OCI-LY7 (cell line): ENCODE data around the gene EIF4A2. TPM values are rescaled to one million over a fixed set of nuclear protein-coding genes. Genes with fewer than 3 reads are reported as not detected.
A peak's percentile ranks its signal among the peaks of the same experiment; 100 is the strongest.
"Not testable (repeated sequence)": the region's sequence is repeated elsewhere in the genome, so short reads cannot be mapped to it uniquely, and the experiment has no call there.

Experiments
- BruUV-seq: library from RNA; stranded (reverse); fragments of 400-500 nt; replicated peaks from 2 replicates; lab custom pipeline; 2021; lab: Mats Ljungman, UMichigan
- CTCF ChIA-PET: fragments of 300-600 bp; sonication (Branson Sonifier 250); formaldehyde crosslinking; loops from one replicate; lab custom pipeline; 2022; ENCODE audit warnings: antibody characterized with exemption; ENCODE audit not compliant: unreplicated experiment; lab: Charles Lee
- POLR2A ChIA-PET: fragments of 300-600 bp; sonication (Branson Sonifier 250); formaldehyde crosslinking; loops from one replicate; lab custom pipeline; 2022; ENCODE audit warnings: antibody characterized with exemption; lab: Charles Lee
- DNase-seq: peaks from one replicate; pipeline ENCODE4 v3.0.0-alpha.2; 2015; ENCODE audit warnings: low spot score
- H2AFZ ChIP-seq: fragments of 200-600 bp; sonication (generic), shearing (Covaris generic); 2 replicates; pipeline ENCODE4 v1.6.1; 2014; ENCODE audit warnings: mild to moderate bottlenecking, antibody characterized with exemption, low read length, moderate library complexity
- H3K27ac ChIP-seq: fragments of 200-600 bp; sonication (generic); 2 replicates; pipeline ENCODE4 v1.5.1; 2014; ENCODE audit warnings: mixed run types, low read depth, mild to moderate bottlenecking, moderate library complexity, low read length, inconsistent platforms; ENCODE audit not compliant: poor library complexity, severe bottlenecking
- H3K36me3 ChIP-seq: fragments of 200-600 bp; sonication (generic); 2 replicates; pipeline ENCODE4 v1.6.1; 2014; ENCODE audit warnings: mild to moderate bottlenecking, antibody characterized with exemption, low read length, moderate library complexity, mixed read lengths; ENCODE audit not compliant: insufficient read depth
- H3K4me1 ChIP-seq: fragments of 200-600 bp; sonication (generic); 2 replicates; pipeline ENCODE4 v1.5.1; 2014; ENCODE audit warnings: mild to moderate bottlenecking, low read length; ENCODE audit not compliant: insufficient read depth, poor library complexity, severe bottlenecking
- H3K4me2 ChIP-seq: fragments of 200-600 bp; sonication (generic); 2 replicates; pipeline ENCODE4 v1.6.1; 2014; ENCODE audit warnings: mild to moderate bottlenecking, low read length
- H3K4me3 ChIP-seq: fragments of 200-600 bp; sonication (generic); 2 replicates; pipeline ENCODE4 v1.5.1; 2014; ENCODE audit warnings: mild to moderate bottlenecking, low read depth, low read length; ENCODE audit not compliant: poor library complexity, severe bottlenecking
- H3K79me2 ChIP-seq: fragments of 200-600 bp; sonication (generic); 2 replicates; pipeline ENCODE4 v1.6.1; 2016; ENCODE audit warnings: low read depth, mild to moderate bottlenecking, low read length, moderate library complexity, mixed read lengths; ENCODE audit not compliant: insufficient read depth
- H3K9me2 ChIP-seq: fragments of 200-600 bp; sonication (generic); 2 replicates; pipeline ENCODE4 v1.6.1; 2016; ENCODE audit warnings: mild to moderate bottlenecking, low read length, mixed read lengths; ENCODE audit not compliant: insufficient read depth
- H3K9me3 ChIP-seq: fragments of 200-600 bp; sonication (generic); 2 replicates; pipeline ENCODE4 v1.6.1; 2014; ENCODE audit warnings: mild to moderate bottlenecking, mixed run types, low read length, mixed read lengths
- H4K20me1 ChIP-seq: fragments of 200-600 bp; sonication (generic); 2 replicates; pipeline ENCODE4 v1.6.1; 2014; ENCODE audit warnings: mild to moderate bottlenecking, antibody characterized with exemption, low read length, moderate library complexity, mixed read lengths; ENCODE audit not compliant: insufficient read depth
- EZH2phosphoT487 ChIP-seq: fragments of 200-600 bp; sonication (generic); IDR thresholded peaks from 2 replicates; pipeline ENCODE4 v1.6.1; 2018; ENCODE audit warnings: low read depth, borderline replicate concordance, mild to moderate bottlenecking, mixed run types, antibody characterized with exemption, low read length, moderate library complexity, mixed read lengths
- intact Hi-C: fragments of 100-400 bp; cut with micrococcal nuclease; formaldehyde crosslinking; loops from one replicate; pipeline ENCODE4 v1.10.0; 2022; ENCODE audit not compliant: unreplicated experiment
- total RNA-seq, 2 experiments: library from RNA; depleted of rRNA in 1 of 2; stranded (reverse); fragments of >200 nt in 1 of 2; shearing (Covaris generic) in 1 of 2; gene quantifications; 2 replicates each; pipeline ENCODE4 v1.2.3, GENCODE V29; 2014 to 2022
- TF ChIP-seq, protein P1 (sequence below): fragments of 200-600 bp; sonication (generic); conservative IDR thresholded peaks from 2 replicates; pipeline ENCODE4 v1.5.1; 2014; ENCODE audit warnings: mild to moderate bottlenecking, antibody characterized with exemption, low read length, moderate library complexity, mixed read lengths

The EIF4A2 gene
- total RNA-seq, 2 experiments from 2014 or later = 437 to 506 TPM

DNA sequence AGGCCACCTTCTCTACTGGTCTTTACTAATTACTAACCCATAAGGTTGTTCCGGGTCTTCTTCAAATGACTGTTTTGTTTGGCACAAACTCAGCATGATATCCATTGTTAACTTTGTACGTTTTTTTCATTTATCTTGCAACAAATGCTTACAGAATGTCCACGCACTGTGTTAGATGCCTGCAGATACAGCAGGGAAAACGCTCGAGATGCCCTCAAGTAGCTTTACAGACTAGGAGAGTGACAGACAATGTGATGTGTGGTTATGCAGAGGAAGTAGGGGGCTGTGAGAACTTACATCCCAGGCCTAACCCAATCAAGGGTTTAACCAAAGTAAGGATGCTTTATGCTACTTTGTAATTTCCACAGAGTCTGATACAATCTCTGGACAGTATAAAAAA lies 23.9 kb downstream of the EIF4A2 start:
- Histone ChIP-seq H2AFZ (peak overlapping the region; percentile 68; the same call in 1 of the 2 replicates), H3K9me2 (no peaks in the 10 kb centered on the region), H3K4me2 (peak overlapping the region; percentile 80), H3K9me3 (0 out of 2 replicates have a peak, but pooled peaks cover 4% of the 10 kb centered on the region), H3K79me2 (peaks cover 27% of the 10 kb centered on the region), H3K27ac (peak overlapping the region; percentile 78), H3K4me3 (peak overlapping the region; percentile 86), H4K20me1 (no peaks in the 10 kb centered on the region), H3K36me3 (peaks cover 39% of the 10 kb centered on the region), H3K4me1 (peaks cover 20% of the 10 kb centered on the region)
- TF ChIP-seq EZH2phosphoT487 = no peak
- TF ChIP-seq, protein P1, sequence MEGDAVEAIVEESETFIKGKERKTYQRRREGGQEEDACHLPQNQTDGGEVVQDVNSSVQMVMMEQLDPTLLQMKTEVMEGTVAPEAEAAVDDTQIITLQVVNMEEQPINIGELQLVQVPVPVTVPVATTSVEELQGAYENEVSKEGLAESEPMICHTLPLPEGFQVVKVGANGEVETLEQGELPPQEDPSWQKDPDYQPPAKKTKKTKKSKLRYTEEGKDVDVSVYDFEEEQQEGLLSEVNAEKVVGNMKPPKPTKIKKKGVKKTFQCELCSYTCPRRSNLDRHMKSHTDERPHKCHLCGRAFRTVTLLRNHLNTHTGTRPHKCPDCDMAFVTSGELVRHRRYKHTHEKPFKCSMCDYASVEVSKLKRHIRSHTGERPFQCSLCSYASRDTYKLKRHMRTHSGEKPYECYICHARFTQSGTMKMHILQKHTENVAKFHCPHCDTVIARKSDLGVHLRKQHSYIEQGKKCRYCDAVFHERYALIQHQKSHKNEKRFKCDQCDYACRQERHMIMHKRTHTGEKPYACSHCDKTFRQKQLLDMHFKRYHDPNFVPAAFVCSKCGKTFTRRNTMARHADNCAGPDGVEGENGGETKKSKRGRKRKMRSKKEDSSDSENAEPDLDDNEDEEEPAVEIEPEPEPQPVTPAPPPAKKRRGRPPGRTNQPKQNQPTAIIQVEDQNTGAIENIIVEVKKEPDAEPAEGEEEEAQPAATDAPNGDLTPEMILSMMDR = no peak
- intact Hi-C loops = loop anchor here (2.0 to 5.0 kb wide), 2 partner anchors 22 to 240 kb away; partner anchors contain the start of gene TBCCD1
- BruUV-seq = no TSS peak
- POLR2A ChIA-PET = interaction anchor here (0.6 to 3.9 kb wide), 9 partner anchors 9 to 238 kb away, joined by 3 to 31 read pairs (median 5); partner anchors contain the start of genes DNAJB11 and EIF4A2
- peak; percentile 55 for DNase-seq
- CTCF ChIA-PET = interaction anchor here (0.6 kb wide), 1 partner anchor 278 kb away, joined by 3 read pairs; no protein-coding TSS in a partner anchor

DNA sequence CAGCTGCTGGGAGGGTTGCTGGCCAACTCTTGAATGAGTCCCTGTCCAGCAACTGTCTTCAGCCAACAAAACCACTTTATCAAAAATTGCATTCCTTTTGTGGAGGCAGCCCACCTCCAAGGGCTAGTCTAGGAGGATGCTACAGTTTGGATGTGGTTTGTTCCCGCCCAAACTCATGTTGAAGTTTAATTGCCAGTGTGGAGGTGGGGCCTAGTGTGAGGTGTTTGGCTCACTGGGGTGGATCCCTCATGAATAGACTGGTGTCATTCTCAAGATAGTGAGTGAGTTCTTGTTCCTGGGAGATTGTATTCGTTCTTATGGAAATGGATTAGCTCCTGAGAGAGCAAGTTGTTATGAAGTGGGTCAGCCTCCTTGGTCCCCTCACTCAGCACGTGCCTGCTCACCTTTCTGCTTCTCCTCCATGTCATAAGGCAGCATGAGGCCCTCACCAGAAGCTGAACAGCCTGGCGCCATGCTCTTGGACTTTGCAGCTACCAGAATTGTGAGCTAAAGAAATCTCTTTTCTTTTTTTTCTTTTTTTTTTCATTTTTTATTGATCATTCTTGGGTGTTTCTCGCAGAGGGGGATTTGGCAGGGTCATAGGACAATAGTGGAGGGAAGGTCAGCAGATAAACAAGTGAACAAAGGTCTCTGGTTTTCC lies 27.1 kb downstream of the EIF4A2 start:
- Histone ChIP-seq H3K4me2 (no peak overlapping the region), H3K4me1 (peaks cover 15% of the 10 kb centered on the region), H3K4me3 (no peak overlapping the region), H3K27ac (no peak overlapping the region), H3K9me2 (no peaks in the 10 kb centered on the region), H3K79me2 (peaks cover 8% of the 10 kb centered on the region), H3K9me3 (0 out of 2 replicates have a peak, but pooled peaks cover 4% of the 10 kb centered on the region), H4K20me1 (no peaks in the 10 kb centered on the region), H2AFZ (no peak overlapping the region), H3K36me3 (peaks cover 7% of the 10 kb centered on the region)
- CTCF ChIA-PET = no interaction called here
- intact Hi-C loops = no loop called here
- POLR2A ChIA-PET = interaction anchor here (0.6 kb wide), 1 partner anchor 200 kb away, joined by 4 read pairs; no protein-coding TSS in a partner anchor
- no TSS peak for BruUV-seq
- no peak for TF ChIP-seq EZH2phosphoT487
- TF ChIP-seq, protein P1 = no peak
- DNase-seq = no peak

DNA sequence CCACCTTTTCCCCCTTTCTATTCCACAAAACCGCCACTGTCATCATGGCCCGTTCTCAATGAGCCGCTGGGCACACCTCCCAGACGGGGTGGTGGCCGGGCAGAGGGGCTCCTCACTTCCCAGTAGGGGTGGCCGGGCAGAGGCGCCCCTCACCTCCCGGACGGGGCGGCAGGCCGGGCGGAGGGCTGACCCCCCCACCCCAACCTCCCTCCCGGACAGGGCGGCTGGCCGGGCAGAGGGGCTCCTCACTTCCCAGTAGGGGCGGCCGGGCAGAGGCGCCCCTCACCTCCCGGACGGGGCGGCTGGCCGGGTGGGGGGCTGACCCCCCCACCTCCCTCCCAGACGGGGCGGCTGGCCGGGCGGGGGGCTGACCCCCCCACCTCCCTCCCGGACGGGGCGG lies 27.9 kb downstream of the EIF4A2 start:
- BruUV-seq, H3K4me3 ChIP-seq, H3K4me2 ChIP-seq, H3K27ac ChIP-seq, intact Hi-C loops, H3K79me2 ChIP-seq, POLR2A ChIA-PET, H3K9me2 ChIP-seq, DNase-seq, H4K20me1 ChIP-seq, H3K36me3 ChIP-seq, H3K9me3 ChIP-seq, H2AFZ ChIP-seq, CTCF ChIA-PET: not testable (repeated sequence)
- peaks cover 19% of the 10 kb centered on the region for H3K4me1 ChIP-seq
